WI38 (cell line): ENCODE results near the gene RIOK3.

Experiments used
- H3K4me3 ChIP-seq: 2 replicates; pipeline ENCODE4 v1.5.1; 2011; ENCODE audit warnings: low read depth, mild to moderate bottlenecking, control low read depth, low read length
- TF ChIP-seq, protein P1 (sequence below): IDR thresholded peaks from 2 replicates; pipeline ENCODE4 v1.5.1; 2012; ENCODE audit warnings: low read depth, mild to moderate bottlenecking, control low read depth, low read length

The RIOK3 gene, protein sequence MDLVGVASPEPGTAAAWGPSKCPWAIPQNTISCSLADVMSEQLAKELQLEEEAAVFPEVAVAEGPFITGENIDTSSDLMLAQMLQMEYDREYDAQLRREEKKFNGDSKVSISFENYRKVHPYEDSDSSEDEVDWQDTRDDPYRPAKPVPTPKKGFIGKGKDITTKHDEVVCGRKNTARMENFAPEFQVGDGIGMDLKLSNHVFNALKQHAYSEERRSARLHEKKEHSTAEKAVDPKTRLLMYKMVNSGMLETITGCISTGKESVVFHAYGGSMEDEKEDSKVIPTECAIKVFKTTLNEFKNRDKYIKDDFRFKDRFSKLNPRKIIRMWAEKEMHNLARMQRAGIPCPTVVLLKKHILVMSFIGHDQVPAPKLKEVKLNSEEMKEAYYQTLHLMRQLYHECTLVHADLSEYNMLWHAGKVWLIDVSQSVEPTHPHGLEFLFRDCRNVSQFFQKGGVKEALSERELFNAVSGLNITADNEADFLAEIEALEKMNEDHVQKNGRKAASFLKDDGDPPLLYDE

DNA sequence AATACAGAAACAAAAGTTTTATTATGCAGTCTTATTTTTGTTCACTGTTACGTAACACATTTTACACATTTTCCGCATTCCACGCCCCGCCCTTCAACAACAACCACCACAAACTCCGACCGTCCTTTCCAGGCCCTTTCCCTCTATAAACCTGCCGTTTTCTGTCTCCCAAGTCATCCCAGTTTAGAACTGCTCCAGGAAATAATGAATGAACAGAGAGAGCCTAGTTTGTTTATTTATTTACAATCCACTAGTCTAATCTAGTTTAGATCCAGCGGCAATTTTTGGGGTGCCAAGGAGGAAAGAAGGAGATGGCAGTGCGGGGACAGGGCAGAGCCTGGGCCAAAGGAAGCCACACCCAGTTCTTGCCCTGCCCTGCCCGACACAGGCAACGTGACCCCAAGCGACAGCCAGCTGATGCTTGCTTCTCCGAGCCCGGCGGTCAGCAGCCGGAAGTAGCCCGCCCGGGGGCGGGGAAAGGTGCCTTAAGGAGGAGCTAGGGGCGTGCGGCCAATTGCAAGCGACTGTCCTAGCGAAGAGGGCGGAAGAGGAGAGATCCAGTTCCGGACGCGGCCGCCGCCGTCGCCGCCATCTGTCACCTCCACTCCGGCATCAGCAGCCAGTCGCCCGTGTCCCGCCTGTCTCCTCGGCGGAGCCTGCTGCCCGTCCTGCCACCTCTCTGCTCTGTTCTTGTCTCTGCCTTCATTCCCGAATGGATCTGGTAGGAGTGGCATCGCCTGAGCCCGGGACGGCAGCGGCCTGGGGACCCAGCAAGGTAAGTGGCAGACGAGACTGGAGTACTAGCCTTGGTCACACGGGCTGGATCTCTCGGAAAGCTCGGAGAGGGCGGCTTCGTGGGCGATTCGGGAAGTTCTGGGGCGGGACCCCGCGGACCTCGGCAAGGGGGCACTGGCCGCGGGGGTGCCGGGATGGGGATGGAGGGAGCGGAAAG, at the start of gene RIOK3:
Gene RIOK3 (plus strand): TSS at position 560 of the 952 bp plus-strand sequence. CDS start 153 bp downstream, at position 713.
- TF ChIP-seq, protein P1, sequence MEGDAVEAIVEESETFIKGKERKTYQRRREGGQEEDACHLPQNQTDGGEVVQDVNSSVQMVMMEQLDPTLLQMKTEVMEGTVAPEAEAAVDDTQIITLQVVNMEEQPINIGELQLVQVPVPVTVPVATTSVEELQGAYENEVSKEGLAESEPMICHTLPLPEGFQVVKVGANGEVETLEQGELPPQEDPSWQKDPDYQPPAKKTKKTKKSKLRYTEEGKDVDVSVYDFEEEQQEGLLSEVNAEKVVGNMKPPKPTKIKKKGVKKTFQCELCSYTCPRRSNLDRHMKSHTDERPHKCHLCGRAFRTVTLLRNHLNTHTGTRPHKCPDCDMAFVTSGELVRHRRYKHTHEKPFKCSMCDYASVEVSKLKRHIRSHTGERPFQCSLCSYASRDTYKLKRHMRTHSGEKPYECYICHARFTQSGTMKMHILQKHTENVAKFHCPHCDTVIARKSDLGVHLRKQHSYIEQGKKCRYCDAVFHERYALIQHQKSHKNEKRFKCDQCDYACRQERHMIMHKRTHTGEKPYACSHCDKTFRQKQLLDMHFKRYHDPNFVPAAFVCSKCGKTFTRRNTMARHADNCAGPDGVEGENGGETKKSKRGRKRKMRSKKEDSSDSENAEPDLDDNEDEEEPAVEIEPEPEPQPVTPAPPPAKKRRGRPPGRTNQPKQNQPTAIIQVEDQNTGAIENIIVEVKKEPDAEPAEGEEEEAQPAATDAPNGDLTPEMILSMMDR, result no peak
- peak within 1 kb of the TSS; percentile 87 for H3K4me3 ChIP-seq

DNA sequence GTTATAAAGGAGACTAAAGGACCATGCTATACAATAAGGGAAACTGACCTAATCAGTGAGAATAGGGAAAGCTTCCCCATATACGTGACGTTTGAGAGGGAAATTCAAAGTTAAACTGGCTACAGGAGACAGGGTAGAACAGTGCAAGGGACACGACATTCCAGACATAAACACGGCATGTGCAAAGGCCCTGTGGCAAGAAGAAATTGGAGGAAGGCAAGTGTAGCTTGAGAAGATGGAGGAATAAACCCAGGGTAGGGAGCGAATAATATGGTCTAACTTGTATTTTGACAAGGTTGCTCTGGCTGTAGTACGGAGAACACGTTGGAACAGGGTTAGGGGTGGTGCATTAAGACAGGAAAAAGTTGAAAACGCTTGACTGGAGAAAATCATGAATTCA, 49.8 kb upstream of the RIOK3 start:
- TF ChIP-seq, protein P1, result no peak

DNA sequence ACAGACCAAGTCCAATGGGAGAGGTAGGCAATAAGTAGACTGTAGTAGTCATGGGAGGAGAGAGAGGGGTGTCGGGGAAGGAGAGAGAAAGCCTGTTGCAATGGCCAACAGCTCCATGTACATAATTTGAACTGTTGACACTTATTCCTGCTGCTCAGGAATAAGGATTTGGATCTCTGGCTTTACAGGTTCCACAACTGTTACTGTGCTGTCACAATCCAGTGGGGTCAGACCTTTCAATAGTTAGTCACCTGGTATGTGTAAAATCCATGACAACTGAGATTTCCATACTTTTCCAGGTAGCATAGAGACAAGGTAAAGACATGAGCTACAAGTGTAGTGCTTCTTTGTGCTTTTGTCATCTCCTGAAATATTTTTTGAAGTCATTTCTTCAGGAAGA, 47.5 kb upstream of the RIOK3 start:
- TF ChIP-seq, protein P1, result no peak
- H3K4me3 ChIP-seq, result no peak overlapping the region

More for the DNA sequence above, 49.8 kb upstream of the RIOK3 start:
- no peak overlapping the region for H3K4me3 ChIP-seq

DNA sequence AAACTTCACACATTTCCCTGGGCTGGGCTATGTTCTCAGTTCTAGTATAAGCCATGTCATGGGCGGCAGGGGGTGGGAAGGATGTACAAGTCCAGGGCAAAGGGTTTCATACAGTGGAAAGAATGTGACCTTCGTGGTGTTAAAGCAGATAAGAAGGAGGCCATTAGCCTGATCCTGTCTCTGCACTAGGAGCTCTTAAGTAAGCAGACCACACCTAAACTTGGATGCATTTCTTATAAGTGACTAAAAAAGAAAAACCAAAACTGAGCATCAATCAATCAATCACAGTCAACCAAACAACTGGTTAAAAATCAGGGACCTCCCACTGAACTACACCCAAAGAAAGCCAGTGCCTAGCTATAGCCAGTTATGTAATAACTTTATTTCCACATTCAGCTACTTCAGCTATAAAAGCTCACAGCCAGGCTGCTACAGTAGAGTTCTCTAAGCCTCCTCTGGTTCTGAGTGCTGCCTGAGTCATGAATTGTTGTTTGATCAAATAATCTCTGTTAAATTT, 46.8 kb upstream of the RIOK3 start:
- TF ChIP-seq, protein P1, result no peak
- H3K4me3 ChIP-seq, result no peak overlapping the region

DNA sequence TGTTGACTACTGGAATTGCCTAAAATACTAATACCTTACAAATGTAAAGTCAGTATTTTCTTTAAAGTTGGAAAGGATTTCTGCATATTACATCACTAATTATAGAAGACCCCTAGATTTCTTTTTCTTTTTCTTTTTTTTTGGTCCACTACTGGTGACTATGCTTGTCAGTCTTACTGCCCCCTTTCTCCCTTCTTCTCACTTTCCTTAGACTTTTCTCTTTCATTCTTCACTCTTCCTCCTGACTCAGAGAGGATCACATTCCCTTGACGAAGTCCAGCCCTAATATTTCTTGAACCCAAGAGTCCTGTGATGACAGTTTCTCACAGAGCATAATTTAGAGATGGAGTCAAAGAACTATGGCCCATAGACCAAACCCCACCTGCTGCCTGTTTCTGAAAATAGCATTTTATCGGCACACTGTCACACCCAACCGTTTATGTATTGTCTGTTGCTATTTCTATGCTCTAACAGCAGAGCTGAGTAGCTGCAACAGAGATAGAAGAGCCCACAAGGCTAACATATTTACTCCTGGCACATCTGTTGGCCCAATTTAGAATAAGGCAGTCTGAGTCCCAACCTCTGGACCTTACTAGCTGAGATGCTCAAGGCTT, 40.6 kb upstream of the RIOK3 start:
- H3K4me3 ChIP-seq, result no peak overlapping the region
- TF ChIP-seq, protein P1, result no peak

DNA sequence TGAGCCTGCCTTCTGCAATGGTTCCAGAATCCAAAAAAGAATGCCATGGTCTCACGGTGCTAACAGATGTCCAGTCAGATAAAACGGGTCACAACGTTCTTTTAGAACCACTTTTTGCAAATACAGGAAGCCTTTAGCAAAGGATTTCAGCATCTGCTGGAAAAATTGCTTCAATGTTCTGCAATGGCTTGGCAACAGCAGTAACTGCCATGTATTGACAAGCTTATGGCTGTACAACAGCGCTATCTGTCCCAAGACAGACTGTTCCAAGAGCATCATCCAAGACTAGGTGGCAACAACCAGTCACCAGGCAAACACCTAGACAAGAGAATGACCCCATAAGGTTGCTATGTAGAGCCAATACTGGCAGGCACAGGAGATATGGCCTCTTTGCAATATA, 37.6 kb upstream of the RIOK3 start:
- TF ChIP-seq, protein P1, result no peak
- H3K4me3 ChIP-seq, result no peak overlapping the region
